ENCODE results near the gene DOK7.
"Not testable (repeated sequence)": the region's sequence is repeated elsewhere in the genome, so short reads cannot be mapped to it uniquely, and the experiment has no call there.

Gene DOK7

DNA sequence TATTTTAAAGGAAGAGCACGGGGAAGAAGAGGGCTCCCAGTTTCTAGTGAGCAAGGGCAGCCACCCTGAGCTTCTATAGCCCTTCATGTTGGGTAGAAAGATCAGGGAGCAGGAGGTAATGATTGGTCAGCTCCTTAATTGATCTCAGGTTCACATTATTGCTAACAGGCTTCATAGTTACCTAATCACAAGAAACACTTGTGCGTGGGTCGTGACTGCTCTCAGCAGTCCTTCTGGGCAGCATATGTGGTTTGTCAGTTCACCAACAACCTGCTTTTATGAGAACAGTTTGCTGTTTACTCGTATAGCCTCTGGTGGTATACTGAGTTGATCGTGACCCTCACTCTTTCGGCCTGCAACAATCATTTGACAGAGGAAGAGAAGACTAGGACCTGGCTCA lies 4.7 kb upstream of the DOK7 start:
- no peak overlapping the region for H3K4me3 ChIP-seq (ENCODE audit: low read depth, low read length)
- TF ChIP-seq, protein P1, sequence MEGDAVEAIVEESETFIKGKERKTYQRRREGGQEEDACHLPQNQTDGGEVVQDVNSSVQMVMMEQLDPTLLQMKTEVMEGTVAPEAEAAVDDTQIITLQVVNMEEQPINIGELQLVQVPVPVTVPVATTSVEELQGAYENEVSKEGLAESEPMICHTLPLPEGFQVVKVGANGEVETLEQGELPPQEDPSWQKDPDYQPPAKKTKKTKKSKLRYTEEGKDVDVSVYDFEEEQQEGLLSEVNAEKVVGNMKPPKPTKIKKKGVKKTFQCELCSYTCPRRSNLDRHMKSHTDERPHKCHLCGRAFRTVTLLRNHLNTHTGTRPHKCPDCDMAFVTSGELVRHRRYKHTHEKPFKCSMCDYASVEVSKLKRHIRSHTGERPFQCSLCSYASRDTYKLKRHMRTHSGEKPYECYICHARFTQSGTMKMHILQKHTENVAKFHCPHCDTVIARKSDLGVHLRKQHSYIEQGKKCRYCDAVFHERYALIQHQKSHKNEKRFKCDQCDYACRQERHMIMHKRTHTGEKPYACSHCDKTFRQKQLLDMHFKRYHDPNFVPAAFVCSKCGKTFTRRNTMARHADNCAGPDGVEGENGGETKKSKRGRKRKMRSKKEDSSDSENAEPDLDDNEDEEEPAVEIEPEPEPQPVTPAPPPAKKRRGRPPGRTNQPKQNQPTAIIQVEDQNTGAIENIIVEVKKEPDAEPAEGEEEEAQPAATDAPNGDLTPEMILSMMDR (IDR thresholded peaks at IDR 0.05; ENCODE audit: borderline replicate concordance, insufficient read depth, low read depth, low read length), result no peak

DNA sequence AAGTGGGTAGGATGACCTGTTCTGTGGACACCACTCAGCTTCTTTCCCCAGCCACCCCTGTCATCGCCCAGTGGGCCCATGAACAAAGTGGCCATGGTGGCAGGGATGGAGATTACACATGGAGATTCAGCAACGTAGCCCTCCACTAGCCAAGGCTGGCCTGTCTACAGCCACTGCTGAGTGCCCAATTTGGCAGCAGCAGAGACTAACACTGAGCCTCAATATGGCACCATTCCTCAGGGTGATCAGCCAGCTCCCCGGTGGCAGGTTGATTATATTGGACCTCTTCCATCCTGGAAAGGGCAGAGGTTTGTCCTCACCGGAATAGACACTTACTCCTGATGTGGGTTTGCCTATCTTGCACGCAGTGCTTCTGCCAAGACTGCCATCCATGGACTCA lies 4.0 kb upstream of the DOK7 start:
- H3K4me3 ChIP-seq (ENCODE audit: low read depth, low read length), result not testable (repeated sequence)

DNA sequence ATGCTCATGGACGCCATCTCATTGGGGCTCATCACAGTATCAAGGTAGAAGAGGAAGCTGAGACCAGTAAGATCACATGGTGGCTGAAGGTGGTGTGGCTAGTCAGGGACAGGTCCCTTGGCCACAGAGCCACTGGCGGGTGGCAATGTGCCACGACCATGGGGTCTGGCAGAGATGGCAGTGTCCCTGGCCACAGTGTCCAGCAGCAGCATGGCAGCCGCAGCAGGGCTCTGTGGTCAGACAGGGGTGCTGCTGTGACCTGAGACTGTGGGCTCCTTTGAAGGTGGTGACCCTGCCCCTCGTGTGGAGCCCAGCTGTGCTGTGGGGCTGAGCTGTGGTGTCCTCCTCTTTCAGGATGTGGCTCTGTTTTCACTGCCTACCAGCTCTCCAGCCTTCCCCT lies 2.2 kb upstream of the DOK7 start:
- H3K4me3 ChIP-seq (ENCODE audit: low read depth, low read length), result no peak overlapping the region
- TF ChIP-seq, protein P1 (IDR thresholded peaks at IDR 0.05; ENCODE audit: borderline replicate concordance, insufficient read depth, low read depth, low read length), result no peak

DNA sequence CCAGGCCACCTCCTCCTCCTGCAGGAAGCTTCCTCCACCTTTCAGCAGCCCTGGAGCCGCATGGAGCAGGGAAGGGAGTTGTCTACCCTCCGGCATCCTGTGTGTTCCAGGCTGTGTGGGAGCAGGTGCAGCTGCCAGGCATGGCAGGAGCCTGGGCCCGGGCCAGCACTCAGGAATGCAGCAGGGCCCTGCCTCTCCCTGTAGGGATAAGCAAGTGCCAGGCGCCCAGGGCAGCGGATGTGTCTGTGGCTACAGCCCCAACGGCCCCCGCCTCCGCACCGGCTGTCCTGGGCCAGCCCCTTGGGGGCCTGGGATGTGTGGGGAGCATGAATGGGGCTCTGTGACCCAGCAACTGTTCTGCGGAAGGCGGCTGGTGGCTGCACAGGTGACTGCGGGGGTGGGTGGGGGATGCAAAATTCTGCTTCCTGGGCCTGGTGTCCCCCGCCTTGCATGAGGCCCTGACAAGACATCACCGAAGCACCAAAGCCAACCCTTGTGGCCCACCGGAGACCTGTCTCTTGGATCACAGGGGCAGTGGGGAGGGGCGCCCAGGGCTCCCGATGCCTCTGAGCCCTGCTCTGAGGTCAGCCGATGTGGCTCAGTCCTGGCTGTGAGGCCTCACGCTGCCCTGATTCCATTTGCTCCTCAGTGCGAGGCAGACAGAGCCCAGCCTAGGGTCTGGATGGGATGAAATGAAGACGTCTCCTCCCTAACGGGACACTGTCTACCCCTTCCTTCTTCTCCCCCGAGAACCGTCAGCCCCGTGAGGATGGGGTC lies 1.4 kb upstream of the DOK7 start:
- H3K4me3 ChIP-seq (ENCODE audit: low read depth, low read length), result no peak overlapping the region
- TF ChIP-seq, protein P1 (IDR thresholded peaks at IDR 0.05; ENCODE audit: borderline replicate concordance, insufficient read depth, low read depth, low read length), result no peak

DNA sequence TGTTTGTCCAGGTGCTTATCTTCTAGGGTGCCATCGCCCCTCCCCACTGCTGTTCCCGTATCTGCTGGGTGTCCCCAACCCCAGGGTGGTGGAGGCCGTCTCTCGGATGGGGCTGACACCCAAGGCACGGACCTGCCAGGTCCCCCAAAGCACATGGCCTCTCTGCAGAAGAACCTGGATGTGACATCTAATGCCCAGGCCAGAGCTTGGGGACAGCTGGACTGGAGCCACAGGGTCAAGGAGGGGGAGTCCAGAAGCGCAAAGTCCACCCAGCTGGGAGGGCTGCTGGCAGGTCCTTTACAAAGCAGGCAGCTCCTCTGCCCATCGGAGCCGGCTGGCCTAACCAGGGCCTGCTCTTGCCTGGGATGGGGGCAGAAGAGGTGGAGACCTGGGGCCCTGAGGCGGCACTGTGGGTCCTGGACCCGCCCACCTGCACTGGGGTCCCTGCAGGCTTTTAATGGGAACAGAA lies 751 bp upstream of the DOK7 start:
- no peak overlapping the region for H3K4me3 ChIP-seq (ENCODE audit: low read depth, low read length)
- TF ChIP-seq, protein P1 (IDR thresholded peaks at IDR 0.05; ENCODE audit: borderline replicate concordance, insufficient read depth, low read depth, low read length), result no peak

DNA sequence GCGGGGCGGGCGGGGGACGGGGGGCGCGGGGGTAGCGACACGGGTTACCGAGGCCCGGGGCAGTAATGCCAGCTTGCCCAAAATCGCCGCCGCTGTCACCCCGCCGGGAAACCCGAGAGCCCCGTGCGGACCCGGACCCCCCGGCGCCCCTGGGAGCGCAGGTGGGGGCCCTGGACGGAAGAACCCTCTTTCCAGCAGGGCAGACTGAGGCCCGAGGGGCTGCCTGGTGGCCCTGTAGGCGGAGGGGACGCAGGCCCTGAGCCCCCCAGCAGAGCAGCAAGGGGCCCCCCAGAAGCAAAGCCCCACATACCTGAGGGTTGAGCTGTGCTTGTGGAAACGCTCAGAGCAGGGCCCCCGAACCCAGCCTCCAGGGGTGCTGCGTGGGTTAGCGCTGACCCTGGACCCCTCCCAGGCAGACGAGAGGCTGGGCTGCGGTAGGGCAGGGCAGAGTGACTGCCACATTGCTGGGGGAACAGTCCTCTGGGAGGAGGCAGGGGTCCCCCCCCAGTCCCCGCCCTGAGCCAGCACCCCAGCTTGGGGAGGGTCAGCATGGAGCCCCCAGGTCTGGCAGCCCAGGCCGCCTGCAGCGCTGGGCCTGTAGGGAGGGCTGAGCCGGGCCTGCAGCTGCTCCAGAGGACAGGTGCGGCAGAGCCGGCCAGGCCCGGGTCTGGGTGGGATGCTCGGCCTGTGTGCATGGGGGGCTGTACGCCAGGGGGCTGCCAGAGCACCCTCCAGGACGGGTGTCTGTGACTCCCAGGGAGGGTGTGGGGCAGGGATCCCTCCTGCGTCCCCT lies 646 bp downstream of the DOK7 start:
- no peak overlapping the region for H3K4me3 ChIP-seq (ENCODE audit: low read depth, low read length)
- TF ChIP-seq, protein P1 (IDR thresholded peaks at IDR 0.05; ENCODE audit: borderline replicate concordance, insufficient read depth, low read depth, low read length), result no peak

DNA sequence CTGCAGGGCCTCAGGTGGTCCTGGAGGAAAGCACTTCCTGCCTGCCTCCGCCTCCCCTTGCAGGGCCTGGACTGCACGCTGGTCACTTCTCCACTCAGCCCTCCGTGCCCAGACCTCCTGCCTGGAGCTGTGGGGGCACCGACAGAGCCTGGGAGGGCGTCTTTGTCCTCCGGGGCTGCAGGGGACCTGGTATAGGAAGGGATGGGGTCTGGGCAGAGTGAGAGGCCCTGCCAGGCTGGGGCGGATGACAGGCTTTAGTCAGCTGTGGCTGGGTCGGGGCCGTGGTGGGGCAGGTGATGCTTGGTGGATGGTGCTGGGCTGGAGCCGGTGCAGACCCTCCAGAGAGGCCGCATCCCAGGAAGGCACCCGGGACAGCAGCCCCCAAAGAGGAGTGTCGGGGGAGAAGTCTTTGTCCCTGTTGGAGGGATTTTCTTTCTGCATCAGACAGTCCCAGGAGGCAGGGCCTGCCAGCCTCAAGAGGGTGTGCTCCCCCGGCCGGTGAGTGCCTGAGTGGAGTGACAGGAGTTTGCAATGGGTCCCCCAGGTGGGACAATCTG lies 1.3 kb downstream of the DOK7 start:
- H3K4me3 ChIP-seq (ENCODE audit: low read depth, low read length), result no peak overlapping the region
- TF ChIP-seq, protein P1 (IDR thresholded peaks at IDR 0.05; ENCODE audit: borderline replicate concordance, insufficient read depth, low read depth, low read length), result no peak

Data from GM12875 (cell line).